ENCODE measurements around the gene SLC43A2.

SLC43A2 gene

GRCh38 chr17:1607971-1608320 is 20.7 kb downstream of the SLC43A2 start:
- peaks cover 0 to 22% (median under 1%) of the 10 kb centered on the region in 5 donors for H3K36me3 ChIP-seq (ENCODE audit: control insufficient read depth in 5 of 5, insufficient read depth in 5 of 5, low read length in 5 of 5)
- H3K9me3 ChIP-seq (ENCODE audit: control insufficient read depth in 5 of 5, low read length in 5 of 5): no peaks in the 10 kb centered on the region
- no peak overlapping the region for H3K4me3 ChIP-seq (ENCODE audit: low read depth in 1 of 5, low read length in 5 of 5)
- peaks cover 5 to 62% (median 41%) of the 10 kb centered on the region in 5 donors for H3K4me1 ChIP-seq (ENCODE audit: control insufficient read depth in 5 of 5, insufficient read depth in 5 of 5, low read length in 5 of 5)
- peak overlapping the region; percentile 24 for H3K27ac ChIP-seq (ENCODE audit: low read depth, low read length)
- no peaks in the 10 kb centered on the region for H3K27me3 ChIP-seq (ENCODE audit: control insufficient read depth in 5 of 5, insufficient read depth in 4 of 5, low read length in 5 of 5)
- H3K9ac ChIP-seq (ENCODE audit: low read length in 5 of 5): no peak overlapping the region

DNA sequence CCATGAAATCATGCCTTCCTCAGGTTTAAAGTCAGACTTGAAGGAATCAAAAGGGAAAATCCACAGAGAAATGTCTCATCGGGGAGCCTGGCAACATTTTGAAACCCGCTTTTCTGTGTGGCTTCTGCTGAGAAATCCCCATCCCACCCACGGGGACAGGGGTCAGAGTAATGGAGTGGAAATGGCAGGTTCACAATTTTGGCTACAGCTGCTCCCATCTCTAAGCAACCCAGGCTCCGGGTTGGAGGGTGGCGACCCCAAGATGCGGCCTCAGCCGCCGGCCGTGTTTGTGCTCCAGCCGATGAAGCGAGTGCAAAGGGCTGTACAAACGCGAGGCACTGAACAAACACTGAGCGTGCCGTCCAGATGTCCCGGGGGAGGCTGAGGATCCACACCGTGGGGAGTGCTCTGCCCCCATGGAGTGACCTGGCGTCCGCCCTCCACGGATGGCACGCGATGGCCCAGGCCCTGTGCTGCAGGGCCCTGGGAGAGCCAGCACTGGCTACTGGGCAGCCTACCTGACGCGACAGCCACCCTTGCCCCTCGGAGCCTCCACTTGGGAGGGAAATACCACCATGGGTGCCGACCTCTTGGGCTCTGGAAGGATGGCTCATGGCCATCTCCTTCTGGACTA is 22.2 kb downstream of the SLC43A2 start:
- Histone ChIP-seq H3K4me3 (ENCODE audit: low read depth in 1 of 5, low read length in 5 of 5) (peak overlapping the region in 1 of 5 donors; percentile 20), H3K9me3 (ENCODE audit: control insufficient read depth in 5 of 5, low read length in 5 of 5) (no peaks in the 10 kb centered on the region), H3K4me1 (ENCODE audit: control insufficient read depth in 5 of 5, insufficient read depth in 5 of 5, low read length in 5 of 5) (peaks cover 5 to 49% (median 31%) of the 10 kb centered on the region in 5 donors), H3K27me3 (ENCODE audit: control insufficient read depth in 5 of 5, insufficient read depth in 4 of 5, low read length in 5 of 5) (no peaks in the 10 kb centered on the region), H3K36me3 (ENCODE audit: control insufficient read depth in 5 of 5, insufficient read depth in 5 of 5, low read length in 5 of 5) (peaks cover 0 to 21% (median 0%) of the 10 kb centered on the region in 5 donors), H3K9ac (ENCODE audit: low read length in 5 of 5) (peak overlapping the region in 3 of 5 donors; percentile 39 to 48 (median 42)), H3K27ac (ENCODE audit: low read depth, low read length) (peak overlapping the region; percentile 62)

DNA sequence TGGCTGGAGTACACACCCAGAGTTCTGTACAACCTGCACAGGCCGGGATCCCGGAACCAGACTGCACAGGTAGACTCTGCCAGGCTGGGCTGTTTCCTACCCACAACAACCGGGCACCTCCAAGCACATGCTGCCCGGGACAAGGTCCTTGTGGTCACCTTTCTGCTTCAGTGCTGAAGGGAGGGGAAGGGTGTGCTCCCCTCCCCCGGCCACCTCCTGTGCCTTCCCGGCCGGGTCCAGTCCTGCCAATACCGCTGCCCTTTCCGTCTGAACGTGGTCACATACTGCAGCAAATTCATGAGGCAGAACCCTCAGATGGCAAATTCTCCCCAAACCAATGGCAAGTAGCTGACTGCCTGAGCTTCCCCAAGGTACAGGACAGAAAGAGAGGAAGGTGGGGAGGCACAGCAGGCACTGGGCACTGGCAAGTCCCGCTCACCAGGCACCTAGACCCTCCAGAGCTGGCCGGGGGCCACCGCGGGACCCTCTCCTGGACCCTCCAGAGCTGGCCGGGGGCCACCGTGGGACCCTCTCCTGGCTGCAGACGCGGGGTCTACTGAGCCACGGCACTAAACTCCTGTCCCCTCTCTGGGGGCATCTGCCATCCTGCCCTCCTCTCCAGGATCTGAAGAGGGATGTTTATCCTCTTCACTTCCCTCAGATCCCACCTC is 22.8 kb downstream of the SLC43A2 start:
- peaks cover 5 to 43% (median 24%) of the 10 kb centered on the region in 5 donors for H3K4me1 ChIP-seq (ENCODE audit: control insufficient read depth in 5 of 5, insufficient read depth in 5 of 5, low read length in 5 of 5)
- H3K4me3 ChIP-seq (ENCODE audit: low read depth in 1 of 5, low read length in 5 of 5): no peak overlapping the region
- no peaks in the 10 kb centered on the region for H3K9me3 ChIP-seq (ENCODE audit: control insufficient read depth in 5 of 5, low read length in 5 of 5)
- H3K36me3 ChIP-seq (ENCODE audit: control insufficient read depth in 5 of 5, insufficient read depth in 5 of 5, low read length in 5 of 5): peaks cover 0 to 23% (median 0%) of the 10 kb centered on the region in 5 donors
- no peak overlapping the region for H3K9ac ChIP-seq (ENCODE audit: low read length in 5 of 5)
- no peak overlapping the region for H3K27ac ChIP-seq (ENCODE audit: low read depth, low read length)
- no peaks in the 10 kb centered on the region for H3K27me3 ChIP-seq (ENCODE audit: control insufficient read depth in 5 of 5, insufficient read depth in 4 of 5, low read length in 5 of 5)

DNA sequence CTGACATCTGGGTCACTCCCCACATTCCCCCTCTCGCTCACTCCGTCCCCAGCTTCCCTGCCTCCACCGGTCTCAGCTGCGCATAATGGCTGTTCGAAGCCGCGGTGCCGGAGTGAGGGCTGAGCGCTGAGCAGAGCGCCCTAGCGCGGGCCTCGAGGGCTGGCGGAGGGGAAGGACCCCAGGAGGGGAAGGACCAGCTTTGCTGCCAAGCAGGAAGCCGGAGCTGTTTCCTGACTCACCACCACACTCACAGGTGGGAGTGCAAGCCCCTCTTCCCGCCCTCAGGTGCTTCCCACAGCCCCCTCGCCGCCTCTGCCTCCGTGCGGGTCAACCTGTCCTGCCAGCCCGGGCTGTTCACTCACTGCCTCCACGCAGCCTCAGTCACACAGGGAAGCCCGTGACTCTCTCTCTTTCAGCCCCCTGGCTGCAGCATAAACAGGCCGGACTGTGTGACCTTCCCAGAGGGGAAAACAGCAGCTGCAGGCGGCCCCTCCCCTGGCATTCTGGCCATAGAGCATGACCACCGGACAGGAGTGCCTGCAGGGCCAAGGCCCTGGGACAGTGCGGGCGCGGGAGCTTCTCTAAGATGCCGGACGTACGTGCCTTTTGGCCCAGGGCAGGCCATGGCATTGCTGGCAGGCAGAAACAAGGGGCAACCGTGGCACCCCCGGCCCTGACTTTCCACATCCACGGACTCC is 23.7 kb downstream of the SLC43A2 start:
- peak overlapping the region in 1 of 5 donors; percentile 1 for H3K9ac ChIP-seq (ENCODE audit: low read length in 5 of 5)

DNA sequence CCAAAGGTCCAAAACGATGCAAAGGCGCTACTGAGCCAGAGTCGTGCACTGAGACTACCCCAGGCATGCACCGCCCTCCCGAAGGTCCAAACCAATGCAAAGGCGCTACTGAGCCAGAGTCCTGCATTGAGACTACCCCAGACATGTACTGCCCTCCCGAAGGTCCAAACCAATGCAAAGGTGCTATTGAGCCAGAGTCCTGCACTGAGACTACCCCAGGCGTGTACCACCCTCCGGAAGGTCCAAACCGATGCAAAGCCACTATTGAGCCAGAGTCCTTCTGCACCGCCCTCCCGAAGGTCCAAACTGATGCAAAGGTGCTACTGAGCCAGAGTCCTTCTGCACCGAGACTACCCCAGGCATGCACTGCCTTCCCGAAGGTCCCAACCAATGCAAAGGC is 27.1 kb downstream of the SLC43A2 start:
- no peak overlapping the region for H3K4me3 ChIP-seq (ENCODE audit: low read depth in 1 of 5, low read length in 5 of 5)
- H3K27ac ChIP-seq (ENCODE audit: low read depth, low read length): no peak overlapping the region
- no peaks in the 10 kb centered on the region for H3K9me3 ChIP-seq (ENCODE audit: control insufficient read depth in 5 of 5, low read length in 5 of 5)
- H3K36me3 ChIP-seq (ENCODE audit: control insufficient read depth in 5 of 5, insufficient read depth in 5 of 5, low read length in 5 of 5): peaks cover 0 to 22% (median 0%) of the 10 kb centered on the region in 5 donors
- H3K4me1 ChIP-seq (ENCODE audit: control insufficient read depth in 5 of 5, insufficient read depth in 5 of 5, low read length in 5 of 5): peaks cover 0 to 25% (median 9%) of the 10 kb centered on the region in 5 donors
- no peaks in the 10 kb centered on the region for H3K27me3 ChIP-seq (ENCODE audit: control insufficient read depth in 5 of 5, insufficient read depth in 4 of 5, low read length in 5 of 5)
- no peak overlapping the region for H3K9ac ChIP-seq (ENCODE audit: low read length in 5 of 5)

More for the DNA sequence above, 23.7 kb downstream of the SLC43A2 start:
- no peak overlapping the region for H3K4me3 ChIP-seq (ENCODE audit: low read depth in 1 of 5, low read length in 5 of 5)
- H3K27ac ChIP-seq (ENCODE audit: low read depth, low read length): no peak overlapping the region
- H3K27me3 ChIP-seq (ENCODE audit: control insufficient read depth in 5 of 5, insufficient read depth in 4 of 5, low read length in 5 of 5): no peaks in the 10 kb centered on the region
- H3K4me1 ChIP-seq (ENCODE audit: control insufficient read depth in 5 of 5, insufficient read depth in 5 of 5, low read length in 5 of 5): peaks cover 5 to 43% (median 24%) of the 10 kb centered on the region in 5 donors
- H3K9me3 ChIP-seq (ENCODE audit: control insufficient read depth in 5 of 5, low read length in 5 of 5): no peaks in the 10 kb centered on the region
- H3K36me3 ChIP-seq (ENCODE audit: control insufficient read depth in 5 of 5, insufficient read depth in 5 of 5, low read length in 5 of 5): peaks cover 0 to 20% (median 0%) of the 10 kb centered on the region in 5 donors

GRCh38 chr17:1598399-1599095 is 30.1 kb downstream of the SLC43A2 start:
- Histone ChIP-seq H3K4me3 (ENCODE audit: low read depth in 1 of 5, low read length in 5 of 5) (no peak overlapping the region), H3K9me3 (ENCODE audit: control insufficient read depth in 5 of 5, low read length in 5 of 5) (no peaks in the 10 kb centered on the region), H3K9ac (ENCODE audit: low read length in 5 of 5) (no peak overlapping the region), H3K27me3 (ENCODE audit: control insufficient read depth in 5 of 5, insufficient read depth in 4 of 5, low read length in 5 of 5) (no peaks in the 10 kb centered on the region), H3K36me3 (ENCODE audit: control insufficient read depth in 5 of 5, insufficient read depth in 5 of 5, low read length in 5 of 5) (peaks cover 0 to 14% (median 0%) of the 10 kb centered on the region in 5 donors), H3K27ac (ENCODE audit: low read depth, low read length) (no peak overlapping the region), H3K4me1 (ENCODE audit: control insufficient read depth in 5 of 5, insufficient read depth in 5 of 5, low read length in 5 of 5) (peaks cover 0 to 4% (median 0%) of the 10 kb centered on the region in 5 donors)

GRCh38 chr17:1597861-1598342 is 30.7 kb downstream of the SLC43A2 start:
- H3K36me3 ChIP-seq (ENCODE audit: control insufficient read depth in 5 of 5, insufficient read depth in 5 of 5, low read length in 5 of 5): peaks cover 0 to 18% (median 3%) of the 10 kb centered on the region in 5 donors
- no peaks in the 10 kb centered on the region for H3K9me3 ChIP-seq (ENCODE audit: control insufficient read depth in 5 of 5, low read length in 5 of 5)
- H3K4me3 ChIP-seq (ENCODE audit: low read depth in 1 of 5, low read length in 5 of 5): no peak overlapping the region
- H3K4me1 ChIP-seq (ENCODE audit: control insufficient read depth in 5 of 5, insufficient read depth in 5 of 5, low read length in 5 of 5): peaks cover 0 to 4% (median 0%) of the 10 kb centered on the region in 5 donors
- H3K9ac ChIP-seq (ENCODE audit: low read length in 5 of 5): no peak overlapping the region
- H3K27ac ChIP-seq (ENCODE audit: low read depth, low read length): no peak overlapping the region
- no peaks in the 10 kb centered on the region for H3K27me3 ChIP-seq (ENCODE audit: control insufficient read depth in 5 of 5, insufficient read depth in 4 of 5, low read length in 5 of 5)

- Histone ChIP-seq H3K9me3 (ENCODE audit: control insufficient read depth in 5 of 5, low read length in 5 of 5) (no peaks in the 10 kb centered on the region), H3K27me3 (ENCODE audit: control insufficient read depth in 5 of 5, insufficient read depth in 4 of 5, low read length in 5 of 5) (no peaks in the 10 kb centered on the region), H3K4me1 (ENCODE audit: control insufficient read depth in 5 of 5, insufficient read depth in 5 of 5, low read length in 5 of 5) (peaks cover 5 to 23% (median 14%) of the 10 kb centered on the region in 5 donors), H3K27ac (ENCODE audit: low read depth, low read length) (no peak overlapping the region), H3K4me3 (ENCODE audit: low read depth in 1 of 5, low read length in 5 of 5) (no peak overlapping the region), H3K9ac (ENCODE audit: low read length in 5 of 5) (no peak overlapping the region), H3K36me3 (ENCODE audit: control insufficient read depth in 5 of 5, insufficient read depth in 5 of 5, low read length in 5 of 5) (peaks cover 0 to 37% (median 15%) of the 10 kb centered on the region in 5 donors)
Measured at GRCh38 chr17:1593630-1593931, 35.1 kb downstream of the SLC43A2 start.

DNA sequence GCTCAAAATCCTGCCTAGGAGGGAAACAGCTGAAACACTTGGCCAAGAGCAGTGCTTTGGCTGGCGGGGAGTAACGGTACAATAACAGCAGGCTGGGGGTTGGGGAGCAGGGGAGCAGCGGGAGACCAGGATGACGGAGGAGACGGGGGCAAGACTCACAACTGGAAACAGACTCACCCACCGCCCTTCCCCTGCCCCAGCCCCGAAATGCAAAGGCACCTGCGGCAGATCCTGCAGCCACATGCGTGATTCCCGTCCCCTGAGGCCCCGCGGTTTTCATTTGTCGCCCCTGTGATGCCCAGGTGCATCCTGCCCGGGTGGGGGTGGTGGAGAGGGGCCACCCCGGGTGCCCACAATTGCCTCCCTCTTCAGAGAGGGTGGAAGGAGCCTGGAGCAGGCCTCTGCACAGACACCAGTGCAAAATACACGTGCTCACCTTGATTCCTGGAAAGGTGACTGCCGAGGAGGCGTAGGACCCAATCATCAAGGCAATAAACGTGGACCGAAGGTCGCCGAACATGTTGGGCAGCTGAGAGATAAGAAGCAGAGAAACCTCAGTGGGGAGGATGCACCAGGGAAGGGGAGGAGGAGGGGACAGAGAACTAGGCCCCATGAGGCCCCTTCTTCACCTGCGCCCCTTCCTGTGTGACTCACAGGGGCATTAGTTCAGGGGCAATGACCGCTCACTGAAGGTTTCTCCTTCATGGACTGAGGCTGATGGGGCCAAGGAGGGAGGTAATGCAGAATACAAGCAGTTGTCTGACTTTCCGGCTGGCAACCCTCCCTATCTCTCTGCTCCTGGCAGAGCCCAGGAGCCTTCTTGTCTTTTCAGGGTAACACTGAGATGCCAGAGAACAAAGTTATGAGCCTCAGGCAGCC is 35.6 kb downstream of the SLC43A2 start:
- H3K9ac ChIP-seq (ENCODE audit: low read length in 5 of 5): no peak overlapping the region
- no peak overlapping the region for H3K4me3 ChIP-seq (ENCODE audit: low read depth in 1 of 5, low read length in 5 of 5)
- H3K27ac ChIP-seq (ENCODE audit: low read depth, low read length): no peak overlapping the region
- H3K27me3 ChIP-seq (ENCODE audit: control insufficient read depth in 5 of 5, insufficient read depth in 4 of 5, low read length in 5 of 5): no peaks in the 10 kb centered on the region
- peaks cover 0 to 35% (median 15%) of the 10 kb centered on the region in 5 donors for H3K36me3 ChIP-seq (ENCODE audit: control insufficient read depth in 5 of 5, insufficient read depth in 5 of 5, low read length in 5 of 5)
- H3K4me1 ChIP-seq (ENCODE audit: control insufficient read depth in 5 of 5, insufficient read depth in 5 of 5, low read length in 5 of 5): peaks cover 5 to 23% (median 14%) of the 10 kb centered on the region in 5 donors
- H3K9me3 ChIP-seq (ENCODE audit: control insufficient read depth in 5 of 5, low read length in 5 of 5): no peaks in the 10 kb centered on the region

Data from subcutaneous abdominal adipose tissue (tissue), 5 donors.